Measurements from ENCODE around the gene HSF5. TPM values are rescaled to one million over a fixed set of nuclear protein-coding genes. Genes with fewer than 3 reads are reported as not detected.

The HSF5 gene
- total RNA-seq, 2 donors from 2014 or later, result 0.07 TPM; not detected in 1

DNA sequence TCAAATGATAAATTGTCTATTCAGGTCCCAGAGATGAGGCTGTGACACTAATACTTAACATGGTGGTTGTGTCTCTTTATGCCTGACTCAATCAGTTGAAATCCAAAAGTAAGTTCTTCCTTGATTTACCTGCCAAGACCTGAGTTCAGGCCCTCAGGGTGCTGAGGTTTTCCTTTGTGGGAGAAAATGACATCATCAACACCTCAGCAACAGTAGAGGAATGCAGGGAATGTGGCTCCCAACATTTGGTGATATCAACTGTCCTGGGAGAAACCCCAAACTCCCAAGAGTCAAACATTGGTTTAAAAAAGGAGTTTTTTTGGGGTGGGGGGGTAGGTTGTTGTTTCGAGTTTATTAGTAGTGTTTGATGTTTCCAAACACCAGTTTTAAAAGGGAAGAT is 85.5 kb downstream of the HSF5 start:
- no peaks in the 10 kb centered on the region for H3K9me3 ChIP-seq
- H3K36me3 ChIP-seq, result no peaks in the 10 kb centered on the region
- peak overlapping the region; percentile 25 for H3K27ac ChIP-seq
- TF ChIP-seq, protein P1, sequence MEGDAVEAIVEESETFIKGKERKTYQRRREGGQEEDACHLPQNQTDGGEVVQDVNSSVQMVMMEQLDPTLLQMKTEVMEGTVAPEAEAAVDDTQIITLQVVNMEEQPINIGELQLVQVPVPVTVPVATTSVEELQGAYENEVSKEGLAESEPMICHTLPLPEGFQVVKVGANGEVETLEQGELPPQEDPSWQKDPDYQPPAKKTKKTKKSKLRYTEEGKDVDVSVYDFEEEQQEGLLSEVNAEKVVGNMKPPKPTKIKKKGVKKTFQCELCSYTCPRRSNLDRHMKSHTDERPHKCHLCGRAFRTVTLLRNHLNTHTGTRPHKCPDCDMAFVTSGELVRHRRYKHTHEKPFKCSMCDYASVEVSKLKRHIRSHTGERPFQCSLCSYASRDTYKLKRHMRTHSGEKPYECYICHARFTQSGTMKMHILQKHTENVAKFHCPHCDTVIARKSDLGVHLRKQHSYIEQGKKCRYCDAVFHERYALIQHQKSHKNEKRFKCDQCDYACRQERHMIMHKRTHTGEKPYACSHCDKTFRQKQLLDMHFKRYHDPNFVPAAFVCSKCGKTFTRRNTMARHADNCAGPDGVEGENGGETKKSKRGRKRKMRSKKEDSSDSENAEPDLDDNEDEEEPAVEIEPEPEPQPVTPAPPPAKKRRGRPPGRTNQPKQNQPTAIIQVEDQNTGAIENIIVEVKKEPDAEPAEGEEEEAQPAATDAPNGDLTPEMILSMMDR (IDR thresholded peaks at IDR 0.05), result no peak
- intact Hi-C loops (cut with DNase I), result no loop called here
- H3K4me3 ChIP-seq, result no peak overlapping the region
- H3K4me1 ChIP-seq, result peaks cover 8% of the 10 kb centered on the region
- no peak for DNase-seq
- no peaks in the 10 kb centered on the region for H3K27me3 ChIP-seq
- peak overlapping the region in 1 of 2 donors; percentile 38 for H3K9ac ChIP-seq (ENCODE audit: low read depth in 2 of 2, low read length in 2 of 2)

DNA sequence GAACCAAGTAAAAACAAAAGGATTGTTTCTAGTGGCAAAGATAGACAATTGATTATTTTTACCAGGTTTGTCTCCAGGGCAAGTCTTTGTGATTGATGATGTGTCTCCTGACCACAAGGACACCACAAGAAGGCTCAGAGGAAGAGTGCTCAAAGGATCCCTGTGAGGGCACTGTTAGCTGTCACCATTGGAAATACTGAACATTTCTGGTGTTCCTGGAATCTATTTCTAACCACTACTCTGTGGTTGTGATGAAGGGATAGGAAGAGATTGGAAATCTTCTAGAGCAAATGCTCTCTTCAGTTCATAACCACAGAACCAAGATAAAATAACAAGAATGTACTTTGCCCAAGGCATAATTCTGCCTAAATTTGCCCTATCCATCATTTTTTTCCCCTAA is 86.2 kb downstream of the HSF5 start:
- Histone ChIP-seq H3K9ac (ENCODE audit: low read depth in 2 of 2, low read length in 2 of 2) (peak overlapping the region in 1 of 2 donors; percentile 43), H3K4me1 (peaks cover 9% of the 10 kb centered on the region), H3K27ac (peak overlapping the region; percentile 25), H3K36me3 (no peaks in the 10 kb centered on the region), H3K27me3 (no peaks in the 10 kb centered on the region), H3K9me3 (no peaks in the 10 kb centered on the region), H3K4me3 (no peak overlapping the region)
- TF ChIP-seq, protein P1 (IDR thresholded peaks at IDR 0.05), result no peak
- intact Hi-C loops (cut with DNase I), result no loop called here
- DNase-seq, result no peak

DNA sequence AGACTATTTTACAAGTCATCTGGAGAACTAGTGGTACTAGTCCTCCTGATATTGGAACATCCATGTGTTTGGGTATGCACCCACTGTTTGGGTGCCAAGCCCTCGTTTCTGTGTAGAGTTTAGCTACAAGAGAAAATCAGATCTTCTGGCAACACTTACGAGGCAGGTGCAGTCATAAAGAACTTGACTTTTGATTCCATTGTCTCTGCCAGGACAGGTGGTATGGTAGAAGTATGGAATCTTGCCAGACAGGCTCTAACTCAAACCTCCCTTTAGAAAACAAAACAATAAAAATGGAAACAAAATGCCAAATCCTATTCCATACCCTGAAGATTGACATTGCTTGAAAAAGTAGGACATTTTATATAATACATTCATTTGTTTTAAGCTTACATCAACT is 86.9 kb downstream of the HSF5 start:
- Histone ChIP-seq H3K9me3 (no peaks in the 10 kb centered on the region), H3K9ac (ENCODE audit: low read depth in 2 of 2, low read length in 2 of 2) (peak overlapping the region in 1 of 2 donors; percentile 30), H3K36me3 (no peaks in the 10 kb centered on the region), H3K27me3 (no peaks in the 10 kb centered on the region), H3K27ac (peak overlapping the region; percentile 25), H3K4me3 (no peak overlapping the region), H3K4me1 (peaks cover 11% of the 10 kb centered on the region)
- TF ChIP-seq, protein P1 (IDR thresholded peaks at IDR 0.05), result no peak
- peak; percentile 66 for DNase-seq
- intact Hi-C loops (cut with DNase I), result no loop called here

DNA sequence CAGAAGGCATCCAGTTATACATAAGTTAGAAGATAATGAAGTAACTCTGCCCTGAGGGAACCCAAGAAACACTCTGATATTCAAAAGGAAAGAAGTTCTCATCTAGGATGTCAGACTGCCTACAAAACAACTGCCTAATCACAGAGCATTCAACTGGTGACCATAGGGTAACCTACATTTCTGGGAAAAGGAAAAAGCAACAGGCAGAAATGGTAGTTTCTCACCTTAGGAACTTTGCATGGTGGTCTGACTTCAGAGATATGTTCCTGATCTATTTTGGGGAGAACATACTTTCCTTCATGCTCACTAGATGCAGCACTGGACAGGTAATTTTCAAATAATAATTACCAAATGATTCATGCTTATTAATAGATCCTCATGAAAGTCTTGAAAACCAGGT is 87.4 kb downstream of the HSF5 start:
- peaks cover 11% of the 10 kb centered on the region for H3K4me1 ChIP-seq
- H3K27ac ChIP-seq, result peak overlapping the region; percentile 25
- intact Hi-C loops (cut with DNase I), result no loop called here

DNA sequence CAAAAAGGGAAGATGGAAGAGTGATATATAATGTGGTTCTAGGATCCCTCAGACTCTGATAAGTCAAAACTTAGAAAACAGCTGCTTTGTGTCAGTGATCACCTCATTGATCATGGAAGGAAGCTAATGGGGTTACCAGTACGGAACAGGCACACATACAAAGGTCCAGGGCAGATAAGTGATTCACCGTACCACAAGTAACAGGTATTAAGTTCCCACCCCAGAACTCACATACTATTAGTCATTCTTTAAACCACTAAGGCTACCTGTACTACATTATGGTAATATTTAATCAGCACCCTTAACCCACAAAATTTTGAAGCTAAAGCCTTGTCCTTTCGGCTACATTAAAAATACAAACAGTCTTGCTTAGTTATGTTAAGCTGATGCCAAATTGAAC is 88.2 kb downstream of the HSF5 start:
- Histone ChIP-seq H3K4me1 (peaks cover 11% of the 10 kb centered on the region), H3K27ac (no peak overlapping the region), H3K4me3 (no peak overlapping the region), H3K9me3 (no peaks in the 10 kb centered on the region), H3K36me3 (no peaks in the 10 kb centered on the region), H3K27me3 (no peaks in the 10 kb centered on the region), H3K9ac (ENCODE audit: low read depth in 2 of 2, low read length in 2 of 2) (peak overlapping the region in 1 of 2 donors; percentile 53)
- DNase-seq, result no peak
- TF ChIP-seq, protein P1 (IDR thresholded peaks at IDR 0.05), result no peak
- intact Hi-C loops (cut with DNase I), result no loop called here

More for the DNA sequence above, 87.4 kb downstream of the HSF5 start:
- TF ChIP-seq, protein P1 (IDR thresholded peaks at IDR 0.05), result no peak
- Histone ChIP-seq H3K4me3 (no peak overlapping the region), H3K9me3 (no peaks in the 10 kb centered on the region), H3K36me3 (no peaks in the 10 kb centered on the region), H3K9ac (ENCODE audit: low read depth in 2 of 2, low read length in 2 of 2) (peak overlapping the region in 1 of 2 donors; percentile 30), H3K27me3 (no peaks in the 10 kb centered on the region)
- no peak for DNase-seq
